GM12873 (cell line): Measurements from ENCODE around the gene GLB1L.

Experiments
- CTCF ChIP-seq: IDR thresholded peaks from 2 replicates; pipeline ENCODE4 v1.5.1; 2012; ENCODE audit warnings: low read depth, mild to moderate bottlenecking, moderate library complexity, low read length, control low read depth; ENCODE audit not compliant: insufficient read depth; ENCODE audit errors: missing control alignments

The GLB1L gene

GRCh38 chr2:219285373-219285735 lies 40.1 kb upstream of the GLB1L start:
- TF ChIP-seq CTCF = no peak

GRCh38 chr2:219284501-219285372 lies 39.5 kb upstream of the GLB1L start:
- TF ChIP-seq CTCF = no peak

DNA sequence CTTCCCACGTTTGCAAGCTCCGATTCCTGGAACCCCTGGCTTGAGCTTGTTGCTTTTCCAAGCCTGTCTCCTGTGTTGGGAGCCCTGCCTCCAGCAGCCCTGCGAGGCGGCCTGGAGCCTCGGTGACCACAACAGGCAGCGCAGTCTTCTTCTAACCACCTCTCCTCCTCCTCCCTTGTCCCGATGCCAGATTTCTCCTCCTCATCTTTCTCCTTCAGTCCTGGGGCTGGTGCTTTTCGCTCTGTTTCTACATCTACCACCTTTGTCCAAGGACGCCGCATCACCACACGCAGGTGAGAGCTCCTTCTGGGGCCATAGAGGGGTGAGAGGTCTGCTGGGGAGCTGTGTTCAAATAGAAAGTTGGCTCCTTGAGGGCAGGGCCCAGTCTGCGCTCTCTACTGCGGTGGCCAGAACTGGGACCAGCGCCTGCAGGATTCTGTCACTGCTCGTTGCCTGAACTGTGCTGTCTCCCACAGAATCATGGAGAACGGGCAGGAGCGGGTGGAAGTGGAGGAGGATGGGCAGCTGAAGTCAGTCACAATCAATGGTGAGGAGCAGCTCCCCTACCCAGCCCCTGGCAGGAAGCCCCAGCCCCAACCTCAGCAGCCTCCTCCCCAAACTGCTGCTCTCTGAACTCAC lies 37.8 kb upstream of the GLB1L start:
- TF ChIP-seq CTCF = no peak

GRCh38 chr2:219282375-219282774 lies 37.1 kb upstream of the GLB1L start:
- no peak for TF ChIP-seq CTCF

GRCh38 chr2:219281588-219281987 lies 36.3 kb upstream of the GLB1L start:
- TF ChIP-seq CTCF = no peak

DNA sequence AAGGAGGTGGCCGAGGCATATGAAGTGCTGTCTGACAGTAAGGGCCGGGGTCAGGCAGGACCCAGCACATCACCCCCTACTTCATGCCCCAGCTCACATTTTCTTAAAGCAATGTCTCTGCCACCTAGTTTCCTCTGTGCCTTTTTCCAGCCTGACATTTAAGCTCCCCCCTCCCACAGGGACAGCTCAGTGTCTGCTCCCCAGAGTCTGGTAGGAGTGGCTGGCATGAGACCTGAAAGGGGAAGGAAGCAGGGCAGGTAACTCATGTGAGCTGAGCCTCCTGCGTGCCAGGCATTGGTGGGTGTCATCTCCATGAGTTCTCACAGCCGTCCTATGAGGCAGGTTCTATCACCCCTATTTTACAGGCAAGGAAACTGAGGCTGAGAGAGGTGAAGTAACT lies 35.4 kb upstream of the GLB1L start:
- TF ChIP-seq CTCF = no peak

- peak; percentile 47 for TF ChIP-seq CTCF
Observed at GRCh38 chr2:219279916-219280516, 34.8 kb upstream of the GLB1L start.
